ENCODE data around the gene OR52E4.

Gene OR52E4

GRCh38 chr11:5880329-5880728 lies at the start of gene OR52E4:
TSS of gene OR52E4 (plus strand) at chr11:5880629. CDS start at chr11:5884293, 3,664 bp downstream.
- TF ChIP-seq, protein P1, sequence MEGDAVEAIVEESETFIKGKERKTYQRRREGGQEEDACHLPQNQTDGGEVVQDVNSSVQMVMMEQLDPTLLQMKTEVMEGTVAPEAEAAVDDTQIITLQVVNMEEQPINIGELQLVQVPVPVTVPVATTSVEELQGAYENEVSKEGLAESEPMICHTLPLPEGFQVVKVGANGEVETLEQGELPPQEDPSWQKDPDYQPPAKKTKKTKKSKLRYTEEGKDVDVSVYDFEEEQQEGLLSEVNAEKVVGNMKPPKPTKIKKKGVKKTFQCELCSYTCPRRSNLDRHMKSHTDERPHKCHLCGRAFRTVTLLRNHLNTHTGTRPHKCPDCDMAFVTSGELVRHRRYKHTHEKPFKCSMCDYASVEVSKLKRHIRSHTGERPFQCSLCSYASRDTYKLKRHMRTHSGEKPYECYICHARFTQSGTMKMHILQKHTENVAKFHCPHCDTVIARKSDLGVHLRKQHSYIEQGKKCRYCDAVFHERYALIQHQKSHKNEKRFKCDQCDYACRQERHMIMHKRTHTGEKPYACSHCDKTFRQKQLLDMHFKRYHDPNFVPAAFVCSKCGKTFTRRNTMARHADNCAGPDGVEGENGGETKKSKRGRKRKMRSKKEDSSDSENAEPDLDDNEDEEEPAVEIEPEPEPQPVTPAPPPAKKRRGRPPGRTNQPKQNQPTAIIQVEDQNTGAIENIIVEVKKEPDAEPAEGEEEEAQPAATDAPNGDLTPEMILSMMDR (IDR thresholded peaks at IDR 0.05): no peak

GRCh38 chr11:5831196-5831829 lies 49.1 kb upstream of the OR52E4 start:
- TF ChIP-seq, protein P1 (IDR thresholded peaks at IDR 0.05): no peak

DNA sequence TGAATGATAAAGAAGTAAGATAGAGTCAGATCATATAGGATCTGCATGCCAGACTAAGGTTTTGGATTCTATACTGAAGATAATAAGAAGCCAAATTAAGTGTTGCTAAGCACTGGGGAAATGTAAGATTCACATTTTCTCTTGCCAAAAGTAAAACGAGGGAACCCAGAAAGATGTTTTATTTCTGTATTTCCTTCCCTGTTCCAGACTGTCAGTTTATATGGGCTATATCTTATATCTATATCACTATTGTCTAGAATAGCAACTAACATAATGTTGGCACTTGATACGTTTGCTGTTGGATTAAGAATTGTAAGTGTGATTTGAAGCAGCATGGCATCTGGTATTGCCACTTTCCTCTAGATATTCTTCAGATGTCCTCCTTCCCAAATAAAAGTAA lies 47.0 kb upstream of the OR52E4 start:
- TF ChIP-seq, protein P1 (IDR thresholded peaks at IDR 0.05): no peak

DNA sequence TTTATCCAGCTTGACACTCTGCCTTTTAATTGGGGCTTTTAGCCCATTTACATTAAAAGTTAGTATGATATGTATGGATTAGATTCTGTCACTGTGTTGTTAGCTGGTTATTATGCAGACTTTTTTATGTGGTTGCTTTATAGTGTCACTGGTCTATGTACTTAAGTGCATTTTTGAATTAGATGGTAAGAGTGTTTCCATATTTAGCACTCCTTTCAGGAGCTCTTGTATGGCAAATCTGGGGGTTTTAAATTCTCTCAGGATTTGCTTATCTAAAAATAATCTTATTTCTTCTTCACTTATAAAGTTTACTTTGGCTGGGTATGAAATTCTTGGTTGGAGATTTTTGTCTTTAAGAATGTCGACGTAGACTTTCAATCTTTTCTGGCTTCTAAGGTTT lies 42.7 kb upstream of the OR52E4 start:
- TF ChIP-seq, protein P1 (IDR thresholded peaks at IDR 0.05): no peak

GRCh38 chr11:5841797-5842196 lies 38.6 kb upstream of the OR52E4 start, which contains the start of gene OR52E6:
TSS of gene OR52E6 (minus strand) at chr11:5841897. CDS start at chr11:5841897, 0 bp downstream.
- TF ChIP-seq, protein P1 (IDR thresholded peaks at IDR 0.05): no peak

DNA sequence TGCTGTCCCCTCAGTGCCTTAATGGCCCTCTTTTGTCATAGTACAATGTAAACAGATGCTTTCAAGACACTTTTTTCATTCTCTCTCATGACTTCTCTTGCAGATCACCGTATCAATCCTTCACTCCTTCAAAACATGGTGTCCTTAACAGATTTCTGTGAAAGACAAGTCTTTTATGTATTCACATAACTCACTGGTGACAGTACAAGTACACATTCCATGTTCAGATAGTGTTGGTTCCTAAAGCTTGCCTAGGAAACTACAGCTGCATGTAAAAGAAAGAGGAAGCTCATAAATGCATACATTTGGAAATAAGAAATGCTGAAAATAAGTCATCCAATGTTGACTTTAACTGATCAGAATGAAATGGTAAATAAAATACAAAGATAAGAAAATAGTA lies 33.7 kb upstream of the OR52E4 start:
- TF ChIP-seq, protein P1 (IDR thresholded peaks at IDR 0.05): no peak

DNA sequence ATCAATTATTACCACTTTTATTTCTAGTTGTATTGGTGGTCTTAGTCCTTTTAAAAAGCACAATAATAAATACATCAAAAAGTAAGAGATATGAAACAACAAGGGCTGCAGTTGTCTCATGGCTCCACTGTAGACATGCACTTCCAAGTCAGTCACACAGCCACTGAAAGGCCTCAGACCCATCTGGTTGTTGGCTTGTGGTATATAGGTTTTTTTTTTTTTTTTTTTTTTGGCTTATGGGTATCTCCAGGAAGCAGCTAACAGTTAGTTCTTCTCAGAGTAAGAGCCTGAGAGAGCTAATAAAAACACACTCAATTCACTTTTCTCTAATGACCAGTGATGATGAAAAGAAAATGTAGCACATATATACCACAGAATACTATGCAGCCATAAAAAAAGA lies 32.7 kb upstream of the OR52E4 start:
- TF ChIP-seq, protein P1 (IDR thresholded peaks at IDR 0.05): no peak

GRCh38 chr11:5851002-5851401 lies 29.4 kb upstream of the OR52E4 start:
- TF ChIP-seq, protein P1 (IDR thresholded peaks at IDR 0.05): no peak
